H1 (cell line): ENCODE measurements around the gene SMIM28. TPM values are rescaled to one million over a fixed set of nuclear protein-coding genes. Genes with fewer than 3 reads are reported as not detected.

ENCODE experiments used
- BACH1 ChIP-seq: IDR thresholded peaks from 2 replicates; pipeline ENCODE4 v1.6.1; 2012; ENCODE audit warnings: low read length, improper control_type of control experiment
- CHD1 ChIP-seq: IDR thresholded peaks from 2 replicates; pipeline ENCODE4 v1.6.1; 2012; ENCODE audit warnings: low read depth, low read length, improper control_type of control experiment
- EGR1 ChIP-seq: IDR thresholded peaks from 2 replicates; pipeline ENCODE4 v1.6.1; 2011; ENCODE audit warnings: low read depth, low read length, borderline replicate concordance
- EZH2 ChIP-seq: fragments of 200-600 bp; sonication (generic); IDR thresholded peaks from 2 replicates; pipeline ENCODE4 v1.7.1; 2012; ENCODE audit warnings: low read depth, mild to moderate bottlenecking, moderate library complexity, low read length, inconsistent platforms; ENCODE audit not compliant: severe bottlenecking
- HDAC2 ChIP-seq, 2 experiments: fragments of 300-600 bp in 1 of 2; sonication (generic) in 1 of 2; IDR thresholded peaks; 2 replicates each; pipeline ENCODE4 v1.6.1; 2011 to 2012; ENCODE audit warnings: low read depth in 2 of 2, low read length in 2 of 2, mild to moderate bottlenecking in 2 of 2, moderate library complexity in 2 of 2, borderline replicate concordance in 1 of 2, inconsistent platforms in 1 of 2
- KDM1A ChIP-seq: fragments of 200-600, 300-600 bp; sonication (generic); IDR thresholded peaks from 2 replicates; pipeline ENCODE4 v1.7.1; 2016; ENCODE audit warnings: mild to moderate bottlenecking, low read length, borderline replicate concordance
- KDM5A ChIP-seq: fragments of 200-600 bp; IDR thresholded peaks from 2 replicates; pipeline ENCODE4 v1.7.1; 2012; ENCODE audit warnings: mild to moderate bottlenecking, low read length, inconsistent platforms, mixed read lengths
- SIRT6 ChIP-seq: IDR thresholded peaks from one replicate; pipeline ENCODE4 v1.7.1; 2012; ENCODE audit warnings: low read length, inconsistent platforms
- SP1 ChIP-seq: IDR thresholded peaks from 2 replicates; pipeline ENCODE4 v1.6.1; 2011; ENCODE audit warnings: low read depth, low read length
- SUZ12 ChIP-seq: fragments of 200-600 bp; sonication (generic); IDR thresholded peaks from 2 replicates; pipeline ENCODE4 v1.6.1; 2012; ENCODE audit warnings: mild to moderate bottlenecking, inconsistent platforms, low read length, moderate library complexity, mixed read lengths
- polyA plus RNA-seq, 7 experiments: library from polyadenylated mRNA; depleted of rRNA in 3 of 7; stranded (reverse) in 5 of 7; unstranded in 2 of 7; fragments of >200 nt in 5 of 7; fragments of 200-250 nt in 2 of 7; gene quantifications; 1 replicate in 5 of 7; 2 replicates in 1 of 7; 4 replicates in 1 of 7; pipeline versions ENCODE4 v1.2.1 to v1.2.3, GENCODE V29; 2011 to 2013; ENCODE audit warnings: missing spikeins in 2 of 7, mixed read lengths in 2 of 7
- total RNA-seq: library from RNA; stranded (reverse); fragmentation: NEBNext Ultra II Directional; extraction: Animal tissue kit (Norgen Biotek cat#: 25700); gene quantifications from 2 replicates; pipeline ENCODE4 v1.2.1, GENCODE V29; 2021
- TF ChIP-seq, protein P1 (sequence below), 3 experiments: IDR thresholded peaks; 1 replicate in 2 of 3; 2 replicates in 1 of 3; pipeline versions ENCODE4 v1.5.1 to v1.6.1; 2011; ENCODE audit warnings: low read length in 3 of 3, mild to moderate bottlenecking in 3 of 3, inconsistent platforms in 2 of 3, low read depth in 1 of 3, moderate library complexity in 1 of 3; ENCODE audit not compliant: insufficient read depth in 1 of 3; ENCODE audit errors: control extremely low read depth in 1 of 3

The SMIM28 gene
- total and polyA plus RNA-seq, 2 of the 8 experiments (the other 6 are each of a cell fraction or from before 2014, with no cell fraction given) = not detected

GRCh38 chr6:138393871-138394783, 16.4 kb downstream of the SMIM28 start (continued):
- TF ChIP-seq BACH1 (no peak), SIRT6 (no peak), EGR1 (no peak), KDM5A (no peak), EZH2 (no peak), SP1 (no peak), SUZ12 (no peak), CHD1 (no peak), HDAC2 (IDR thresholded peaks at IDR 0.05; ENCODE audit: borderline replicate concordance in 1 of 2, low read depth in 2 of 2, low read length in 2 of 2) (no peak), KDM1A (no peak)
- TF ChIP-seq, protein P1, sequence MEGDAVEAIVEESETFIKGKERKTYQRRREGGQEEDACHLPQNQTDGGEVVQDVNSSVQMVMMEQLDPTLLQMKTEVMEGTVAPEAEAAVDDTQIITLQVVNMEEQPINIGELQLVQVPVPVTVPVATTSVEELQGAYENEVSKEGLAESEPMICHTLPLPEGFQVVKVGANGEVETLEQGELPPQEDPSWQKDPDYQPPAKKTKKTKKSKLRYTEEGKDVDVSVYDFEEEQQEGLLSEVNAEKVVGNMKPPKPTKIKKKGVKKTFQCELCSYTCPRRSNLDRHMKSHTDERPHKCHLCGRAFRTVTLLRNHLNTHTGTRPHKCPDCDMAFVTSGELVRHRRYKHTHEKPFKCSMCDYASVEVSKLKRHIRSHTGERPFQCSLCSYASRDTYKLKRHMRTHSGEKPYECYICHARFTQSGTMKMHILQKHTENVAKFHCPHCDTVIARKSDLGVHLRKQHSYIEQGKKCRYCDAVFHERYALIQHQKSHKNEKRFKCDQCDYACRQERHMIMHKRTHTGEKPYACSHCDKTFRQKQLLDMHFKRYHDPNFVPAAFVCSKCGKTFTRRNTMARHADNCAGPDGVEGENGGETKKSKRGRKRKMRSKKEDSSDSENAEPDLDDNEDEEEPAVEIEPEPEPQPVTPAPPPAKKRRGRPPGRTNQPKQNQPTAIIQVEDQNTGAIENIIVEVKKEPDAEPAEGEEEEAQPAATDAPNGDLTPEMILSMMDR (IDR thresholded peaks at IDR 0.05; ENCODE audit: control extremely low read depth in 1 of 3, insufficient read depth in 1 of 3, low read depth in 1 of 3, low read length in 3 of 3) = no peak
